GM18502 (cell line): ENCODE results near the gene PSG1.
"Not testable (repeated sequence)": the region's sequence is repeated elsewhere in the genome, so short reads cannot be mapped to it uniquely, and the experiment has no call there.

Experiments
- ATAC-seq: cut with Tn5 transposase; IDR thresholded peaks from one replicate; pipeline ENCODE4 v1.9.1; 2021; ENCODE audit warnings: mild to moderate bottlenecking; ENCODE audit not compliant: unreplicated experiment, poor library complexity

The PSG1 gene

GRCh38 chr19:42831221-42832019, 48.1 kb downstream of the PSG1 start:
- no peak for ATAC-seq

GRCh38 chr19:42821306-42821977, 58.1 kb downstream of the PSG1 start:
- not testable (repeated sequence) for ATAC-seq

GRCh38 chr19:42819960-42820650, 59.4 kb downstream of the PSG1 start:
- not testable (repeated sequence) for ATAC-seq

GRCh38 chr19:42816894-42817293, 62.6 kb downstream of the PSG1 start:
- ATAC-seq = no peak
